ENCODE data around the gene PRSS3.
"Not testable (repeated sequence)": the region's sequence is repeated elsewhere in the genome, so short reads cannot be mapped to it uniquely, and the experiment has no call there.

Gene PRSS3

GRCh38 chr9:33794560-33794959 is 801 bp upstream of the PRSS3 start:
- no peak overlapping the region for H3K4me3 ChIP-seq (ENCODE audit: low read depth, low read length)
- no peak for DNase-seq (ENCODE audit: low read depth)
- TF ChIP-seq, protein P1, sequence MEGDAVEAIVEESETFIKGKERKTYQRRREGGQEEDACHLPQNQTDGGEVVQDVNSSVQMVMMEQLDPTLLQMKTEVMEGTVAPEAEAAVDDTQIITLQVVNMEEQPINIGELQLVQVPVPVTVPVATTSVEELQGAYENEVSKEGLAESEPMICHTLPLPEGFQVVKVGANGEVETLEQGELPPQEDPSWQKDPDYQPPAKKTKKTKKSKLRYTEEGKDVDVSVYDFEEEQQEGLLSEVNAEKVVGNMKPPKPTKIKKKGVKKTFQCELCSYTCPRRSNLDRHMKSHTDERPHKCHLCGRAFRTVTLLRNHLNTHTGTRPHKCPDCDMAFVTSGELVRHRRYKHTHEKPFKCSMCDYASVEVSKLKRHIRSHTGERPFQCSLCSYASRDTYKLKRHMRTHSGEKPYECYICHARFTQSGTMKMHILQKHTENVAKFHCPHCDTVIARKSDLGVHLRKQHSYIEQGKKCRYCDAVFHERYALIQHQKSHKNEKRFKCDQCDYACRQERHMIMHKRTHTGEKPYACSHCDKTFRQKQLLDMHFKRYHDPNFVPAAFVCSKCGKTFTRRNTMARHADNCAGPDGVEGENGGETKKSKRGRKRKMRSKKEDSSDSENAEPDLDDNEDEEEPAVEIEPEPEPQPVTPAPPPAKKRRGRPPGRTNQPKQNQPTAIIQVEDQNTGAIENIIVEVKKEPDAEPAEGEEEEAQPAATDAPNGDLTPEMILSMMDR (IDR thresholded peaks at IDR 0.05; ENCODE audit: low read depth, low read length, missing control alignments) = no peak

DNA sequence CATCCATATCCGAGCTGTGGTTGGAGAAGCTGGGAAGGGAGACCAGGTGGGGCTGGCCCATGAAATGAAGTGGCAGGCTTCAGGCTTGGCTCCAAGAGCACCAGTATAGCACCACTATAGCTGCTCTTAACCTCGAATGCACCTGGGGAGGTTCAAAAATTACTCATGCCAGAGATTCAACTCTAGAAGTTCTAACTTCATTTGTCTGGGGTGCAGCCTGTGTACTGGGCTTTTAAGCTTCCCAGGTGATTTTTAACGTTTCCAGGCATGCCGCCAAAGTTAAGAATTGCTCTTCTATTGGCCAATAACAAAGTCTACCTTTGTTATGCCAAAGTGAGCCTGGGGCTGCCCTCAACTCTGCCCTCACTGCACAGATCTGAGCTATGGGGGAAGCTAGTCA is 458 bp downstream of the PRSS3 start:
- TF ChIP-seq, protein P1 (IDR thresholded peaks at IDR 0.05; ENCODE audit: low read depth, low read length, missing control alignments) = no peak
- H3K4me3 ChIP-seq (ENCODE audit: low read depth, low read length) = no peak overlapping the region
- DNase-seq (ENCODE audit: low read depth) = no peak

- not testable (repeated sequence) for H3K4me3 ChIP-seq (ENCODE audit: low read depth, low read length)
These were observed 1.3 kb downstream of the PRSS3 start for GRCh38 chr9:33796679-33797078.

GRCh38 chr9:33797837-33798236 is 2.5 kb downstream of the PRSS3 start:
- DNase-seq (ENCODE audit: low read depth) = no peak
- H3K4me3 ChIP-seq (ENCODE audit: low read depth, low read length) = no peak overlapping the region

More at GRCh38 chr9:33796679-33797078, 1.3 kb downstream of the PRSS3 start:
- DNase-seq (ENCODE audit: low read depth) = not testable (repeated sequence)

DNA sequence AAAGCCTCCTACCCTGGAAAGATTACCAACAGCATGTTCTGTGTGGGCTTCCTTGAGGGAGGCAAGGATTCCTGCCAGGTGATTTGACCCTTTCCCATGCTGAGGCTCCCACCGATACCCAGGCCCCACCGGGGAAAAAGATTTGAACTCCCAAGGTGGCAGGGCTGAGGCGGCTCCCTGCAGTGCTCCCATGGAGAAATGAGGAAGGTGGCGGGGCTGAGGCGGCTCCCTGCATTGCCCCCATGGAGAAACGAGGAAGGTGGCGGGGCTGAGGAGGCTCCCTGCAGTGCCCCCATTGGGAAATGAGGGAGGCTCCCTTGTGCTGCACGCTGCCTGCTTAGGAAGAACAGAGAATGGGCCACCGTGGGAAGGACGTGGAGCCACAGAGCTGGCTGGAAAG is 3.2 kb downstream of the PRSS3 start:
- TF ChIP-seq, protein P1 (IDR thresholded peaks at IDR 0.05; ENCODE audit: low read depth, low read length, missing control alignments) = no peak
- no peak for DNase-seq (ENCODE audit: low read depth)
- no peak overlapping the region for H3K4me3 ChIP-seq (ENCODE audit: low read depth, low read length)

More at GRCh38 chr9:33797837-33798236, 2.5 kb downstream of the PRSS3 start:
- TF ChIP-seq, protein P1 (IDR thresholded peaks at IDR 0.05; ENCODE audit: low read depth, low read length, missing control alignments) = no peak

DNA sequence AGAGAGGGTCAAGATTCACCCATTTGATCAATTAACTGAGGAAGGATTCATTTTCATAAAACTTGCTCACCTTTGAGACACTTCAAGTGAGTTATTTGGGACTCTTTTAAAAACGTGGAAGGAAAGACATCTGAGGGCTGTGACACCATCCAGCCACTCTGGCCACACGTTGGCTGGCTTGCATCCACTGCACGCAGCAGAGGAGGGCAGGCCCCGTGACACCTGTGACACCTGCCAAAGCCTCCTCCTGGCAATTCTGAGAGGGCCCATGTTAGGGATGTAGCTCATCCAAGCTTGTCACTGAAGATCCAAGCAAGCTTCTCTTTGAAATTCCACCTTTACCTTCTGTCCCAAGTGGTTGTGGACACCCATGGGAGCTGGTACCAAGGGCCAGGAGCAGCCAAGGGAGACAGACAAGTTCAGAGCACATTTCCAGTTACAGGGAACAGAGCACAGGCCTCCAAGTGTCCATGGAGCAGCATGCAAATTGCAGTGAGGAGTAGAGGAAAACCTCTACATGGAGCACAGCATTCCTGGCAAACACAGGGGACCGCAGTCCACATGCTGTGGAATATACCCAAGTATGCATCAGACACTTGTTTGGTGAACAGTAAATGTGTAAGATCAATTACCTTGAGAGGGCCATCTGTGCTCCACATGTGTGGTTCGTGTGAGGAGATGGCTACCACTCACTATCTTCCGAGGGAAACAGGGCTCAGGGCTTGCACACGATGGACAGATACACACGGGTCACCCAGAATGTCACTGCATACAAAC is 4.8 kb downstream of the PRSS3 start:
- no peak for DNase-seq (ENCODE audit: low read depth)
- TF ChIP-seq, protein P1 (IDR thresholded peaks at IDR 0.05; ENCODE audit: low read depth, low read length, missing control alignments) = no peak
- H3K4me3 ChIP-seq (ENCODE audit: low read depth, low read length) = no peak overlapping the region

DNA sequence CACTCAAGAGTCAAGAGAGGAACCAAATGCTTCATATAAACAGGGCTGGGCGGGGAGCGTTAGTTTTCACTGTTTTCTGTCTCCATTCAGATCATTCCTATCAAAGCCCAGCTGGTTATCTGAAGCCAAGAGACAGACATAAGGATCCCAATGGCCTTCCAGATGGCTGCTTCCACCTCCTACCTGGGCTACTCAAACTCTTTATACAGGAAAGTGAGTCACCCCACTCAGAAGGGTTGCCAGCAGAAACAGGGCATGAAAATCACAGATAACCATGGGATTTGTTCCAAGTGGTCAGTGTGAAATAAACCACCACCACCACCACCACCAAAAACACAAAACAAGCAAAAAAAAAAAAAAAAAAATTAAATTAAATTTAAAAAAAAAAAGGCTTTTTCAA is 5.5 kb downstream of the PRSS3 start:
- TF ChIP-seq, protein P1 (IDR thresholded peaks at IDR 0.05; ENCODE audit: low read depth, low read length, missing control alignments) = no peak
- no peak overlapping the region for H3K4me3 ChIP-seq (ENCODE audit: low read depth, low read length)
- no peak for DNase-seq (ENCODE audit: low read depth)

- not testable (repeated sequence) for H3K4me3 ChIP-seq (ENCODE audit: low read depth, low read length)
These were observed 6.7 kb downstream of the PRSS3 start for GRCh38 chr9:33801943-33802500.

GRCh38 chr9:33804196-33804595 is 8.8 kb downstream of the PRSS3 start:
- H3K4me3 ChIP-seq (ENCODE audit: low read depth, low read length); DNase-seq (ENCODE audit: low read depth): not testable (repeated sequence)

More at GRCh38 chr9:33801943-33802500, 6.7 kb downstream of the PRSS3 start:
- not testable (repeated sequence) for DNase-seq (ENCODE audit: low read depth)

- not testable (repeated sequence) for H3K4me3 ChIP-seq (ENCODE audit: low read depth, low read length); DNase-seq (ENCODE audit: low read depth)
These were observed 11.8 kb downstream of the PRSS3 start for GRCh38 chr9:33807156-33807555.

- not testable (repeated sequence) for DNase-seq (ENCODE audit: low read depth); H3K4me3 ChIP-seq (ENCODE audit: low read depth, low read length)
These were observed 13.6 kb downstream of the PRSS3 start for GRCh38 chr9:33808979-33809322.

Measured in GM12864 (cell line).